Measurements from ENCODE around the gene CXCL16. TPM values are rescaled to one million over a fixed set of nuclear protein-coding genes. Genes with fewer than 3 reads are reported as not detected.

The CXCL16 gene
- total RNA-seq, 4 donors from 2014 or later = 12.5 to 33.9 (median 18.8) TPM

DNA sequence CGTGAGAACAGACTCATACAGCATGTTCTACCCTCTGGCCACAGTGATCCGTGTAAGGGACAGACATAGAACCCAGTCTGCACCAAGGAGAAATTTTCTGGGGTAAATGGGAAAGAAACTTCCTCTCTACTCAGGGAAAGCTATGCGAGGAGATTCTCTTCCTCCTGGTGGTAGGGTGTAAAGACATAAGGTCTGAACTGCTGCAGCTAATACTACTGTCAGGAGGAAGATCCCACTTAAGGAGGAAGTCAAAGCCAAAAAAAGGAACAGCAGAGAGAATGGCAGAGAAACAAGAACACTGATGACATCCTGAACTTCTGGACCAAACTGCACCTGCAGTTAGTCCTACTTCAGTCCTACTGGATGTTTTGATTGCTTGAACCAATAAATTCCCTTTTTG lies 24.9 kb upstream of the CXCL16 start:
- H3K4me3 ChIP-seq = no peak overlapping the region
- no peaks in the 10 kb centered on the region for H3K9me3 ChIP-seq
- no peaks in the 10 kb centered on the region for H3K4me1 ChIP-seq
- TF ChIP-seq EP300 (IDR thresholded peaks at IDR 0.05) (no peak), POLR2AphosphoS5 (IDR thresholded peaks at IDR 0.05) (no peak), POLR2A (IDR thresholded peaks at IDR 0.05) (no peak)
- TF ChIP-seq, protein P1, sequence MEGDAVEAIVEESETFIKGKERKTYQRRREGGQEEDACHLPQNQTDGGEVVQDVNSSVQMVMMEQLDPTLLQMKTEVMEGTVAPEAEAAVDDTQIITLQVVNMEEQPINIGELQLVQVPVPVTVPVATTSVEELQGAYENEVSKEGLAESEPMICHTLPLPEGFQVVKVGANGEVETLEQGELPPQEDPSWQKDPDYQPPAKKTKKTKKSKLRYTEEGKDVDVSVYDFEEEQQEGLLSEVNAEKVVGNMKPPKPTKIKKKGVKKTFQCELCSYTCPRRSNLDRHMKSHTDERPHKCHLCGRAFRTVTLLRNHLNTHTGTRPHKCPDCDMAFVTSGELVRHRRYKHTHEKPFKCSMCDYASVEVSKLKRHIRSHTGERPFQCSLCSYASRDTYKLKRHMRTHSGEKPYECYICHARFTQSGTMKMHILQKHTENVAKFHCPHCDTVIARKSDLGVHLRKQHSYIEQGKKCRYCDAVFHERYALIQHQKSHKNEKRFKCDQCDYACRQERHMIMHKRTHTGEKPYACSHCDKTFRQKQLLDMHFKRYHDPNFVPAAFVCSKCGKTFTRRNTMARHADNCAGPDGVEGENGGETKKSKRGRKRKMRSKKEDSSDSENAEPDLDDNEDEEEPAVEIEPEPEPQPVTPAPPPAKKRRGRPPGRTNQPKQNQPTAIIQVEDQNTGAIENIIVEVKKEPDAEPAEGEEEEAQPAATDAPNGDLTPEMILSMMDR (IDR thresholded peaks at IDR 0.05) = no peak
- no peaks in the 10 kb centered on the region for H3K36me3 ChIP-seq
- WGBS = 63% methylated on average over 3 of the region's 3 CpGs
- no peak overlapping the region for H3K27ac ChIP-seq
- DNase-seq (ENCODE audit: low spot score in 2 of 2) = no peak
- no peaks in the 10 kb centered on the region for H3K27me3 ChIP-seq

DNA sequence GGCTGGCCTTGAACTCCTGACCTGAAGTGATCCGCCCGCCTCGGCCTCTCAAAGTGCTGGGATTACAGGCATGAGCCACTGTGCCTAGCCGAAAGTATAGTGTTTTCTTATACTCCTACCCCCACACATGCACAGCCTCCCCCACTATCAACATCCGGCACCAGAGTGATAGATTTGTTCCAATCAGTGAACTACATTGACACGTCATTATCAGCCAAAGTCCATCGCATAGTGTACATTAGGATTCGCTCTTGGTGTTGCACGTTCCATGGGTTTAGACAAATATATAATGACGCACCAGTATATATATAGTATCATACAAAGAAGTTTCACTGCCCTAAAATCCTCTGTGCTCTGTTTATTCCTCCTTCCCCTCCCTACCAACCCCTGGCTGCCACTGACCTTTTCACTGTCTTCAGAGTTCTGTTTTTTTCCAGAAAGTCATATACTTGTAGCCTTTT lies 20.1 kb upstream of the CXCL16 start:
- Histone ChIP-seq H3K9me3 (no peaks in the 10 kb centered on the region), H3K4me3 (no peak overlapping the region), H3K27me3 (no peaks in the 10 kb centered on the region), H3K27ac (no peak overlapping the region), H3K36me3 (no peaks in the 10 kb centered on the region), H3K4me1 (no peaks in the 10 kb centered on the region)
- no peak for DNase-seq (ENCODE audit: low spot score in 2 of 2)
- TF ChIP-seq POLR2AphosphoS5 (IDR thresholded peaks at IDR 0.05) (no peak), POLR2A (IDR thresholded peaks at IDR 0.05) (no peak)
- WGBS = 89% methylated on average over 10 of the region's 10 CpGs

DNA sequence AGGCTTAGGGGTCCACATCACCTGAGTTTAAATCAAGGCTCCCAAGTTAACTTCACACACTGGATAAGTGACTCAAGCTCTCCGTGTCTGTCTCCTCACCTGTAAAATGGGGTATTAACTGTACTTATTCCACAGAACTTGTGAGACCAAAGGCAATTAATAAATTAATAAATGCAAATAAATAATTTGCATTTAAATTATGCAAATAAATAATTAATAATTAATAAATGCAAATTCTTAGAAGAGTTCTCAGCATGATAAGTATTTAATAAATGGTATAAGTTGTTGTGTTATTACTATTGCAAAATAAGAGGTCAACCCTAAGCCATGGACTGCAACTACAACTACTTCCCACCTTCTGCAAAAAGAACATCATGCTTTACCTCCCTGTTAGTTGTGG lies 13.7 kb upstream of the CXCL16 start:
- DNase-seq (ENCODE audit: low spot score in 2 of 2) = no peak
- H3K4me3 ChIP-seq = no peak overlapping the region
- H3K36me3 ChIP-seq = no peaks in the 10 kb centered on the region
- H3K4me1 ChIP-seq = no peaks in the 10 kb centered on the region
- 95% methylated on average over 1 of the region's 1 CpG for WGBS
- TF ChIP-seq EP300 (IDR thresholded peaks at IDR 0.05) = no peak
- TF ChIP-seq POLR2A (IDR thresholded peaks at IDR 0.05) = no peak
- TF ChIP-seq, protein P1 (IDR thresholded peaks at IDR 0.05) = no peak
- TF ChIP-seq POLR2AphosphoS5 (IDR thresholded peaks at IDR 0.05) = no peak
- H3K27me3 ChIP-seq = peaks cover 25% of the 10 kb centered on the region
- no peak overlapping the region for H3K27ac ChIP-seq
- no peaks in the 10 kb centered on the region for H3K9me3 ChIP-seq

DNA sequence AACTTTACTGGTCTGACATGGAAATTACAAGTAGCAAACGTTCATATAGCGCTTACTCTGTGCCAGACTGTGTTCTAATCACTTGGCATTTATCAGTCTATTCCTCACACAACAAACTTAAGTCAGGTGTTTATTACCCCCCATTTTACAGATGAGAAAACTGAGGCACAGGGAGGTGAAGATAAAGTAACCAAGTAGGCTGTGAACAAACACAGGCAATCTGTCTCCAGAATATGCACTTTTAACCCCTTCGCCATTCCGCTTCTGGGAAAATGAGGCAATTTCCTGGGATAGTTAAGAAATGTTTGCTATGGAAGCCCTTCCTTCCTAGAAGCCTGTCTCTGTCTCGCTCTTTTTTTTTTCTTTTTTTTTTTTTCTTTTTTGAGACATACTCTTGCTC lies 12.2 kb upstream of the CXCL16 start:
- TF ChIP-seq POLR2AphosphoS5 (IDR thresholded peaks at IDR 0.05) (no peak), POLR2A (IDR thresholded peaks at IDR 0.05) (no peak), EP300 (IDR thresholded peaks at IDR 0.05) (no peak)
- TF ChIP-seq, protein P1 (IDR thresholded peaks at IDR 0.05) = no peak
- no peaks in the 10 kb centered on the region for H3K9me3 ChIP-seq
- H3K36me3 ChIP-seq = no peaks in the 10 kb centered on the region
- H3K27ac ChIP-seq = no peak overlapping the region
- peaks cover 25% of the 10 kb centered on the region for H3K27me3 ChIP-seq
- peaks cover 4% of the 10 kb centered on the region for H3K4me1 ChIP-seq
- H3K4me3 ChIP-seq = no peak overlapping the region
- no peak for DNase-seq (ENCODE audit: low spot score in 2 of 2)
- 67% methylated on average over 5 of the region's 5 CpGs for WGBS

DNA sequence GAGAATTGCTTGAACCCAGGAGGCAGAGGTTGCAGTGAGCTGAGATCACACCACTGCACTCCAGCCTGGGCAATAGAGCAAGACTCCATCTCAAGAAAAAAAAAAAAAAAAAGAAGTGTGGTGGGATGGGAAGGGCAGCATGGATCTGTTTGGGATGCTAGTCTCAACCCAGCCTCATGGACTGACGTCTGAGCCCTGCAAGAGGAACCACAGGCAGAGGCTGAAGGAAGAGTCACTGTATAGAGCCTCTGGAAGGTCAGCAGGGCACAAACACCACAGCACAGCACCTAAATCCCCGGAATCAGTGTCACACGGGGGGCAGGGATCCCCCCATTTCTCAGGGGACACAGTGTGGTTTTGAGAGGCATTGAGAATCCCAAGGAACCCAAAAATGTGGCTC lies 10.9 kb upstream of the CXCL16 start:
- TF ChIP-seq POLR2A (IDR thresholded peaks at IDR 0.05) (no peak), POLR2AphosphoS5 (IDR thresholded peaks at IDR 0.05) (no peak), EP300 (IDR thresholded peaks at IDR 0.05) (no peak)
- TF ChIP-seq, protein P1 (IDR thresholded peaks at IDR 0.05) = no peak
- no peak overlapping the region for H3K27ac ChIP-seq
- H3K9me3 ChIP-seq = no peaks in the 10 kb centered on the region
- peaks cover 4% of the 10 kb centered on the region for H3K4me1 ChIP-seq
- H3K4me3 ChIP-seq = no peak overlapping the region
- H3K36me3 ChIP-seq = no peaks in the 10 kb centered on the region
- WGBS = 50% methylated on average over 3 of the region's 3 CpGs
- peaks cover 27% of the 10 kb centered on the region for H3K27me3 ChIP-seq
- DNase-seq (ENCODE audit: low spot score in 2 of 2) = no peak

DNA sequence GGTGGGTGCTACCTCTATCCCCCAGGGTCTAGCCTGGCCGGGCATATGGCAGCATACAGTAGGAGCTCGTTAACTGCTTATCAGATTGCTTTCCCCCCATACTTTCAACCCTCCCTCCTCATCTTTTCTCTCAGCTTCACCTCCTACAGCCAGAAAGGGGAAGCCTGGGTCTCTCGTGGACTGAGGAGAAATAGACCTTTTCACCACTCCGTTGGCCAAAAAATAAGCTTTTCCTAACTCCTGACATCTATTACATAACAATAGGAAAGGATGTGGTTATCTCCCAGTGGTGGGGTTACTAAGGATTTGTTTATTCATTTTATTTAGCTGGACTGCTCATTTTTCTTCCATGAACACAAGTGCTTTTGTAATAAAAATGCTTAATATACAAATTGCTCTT lies 9.0 kb upstream of the CXCL16 start:
- no peak for DNase-seq (ENCODE audit: low spot score in 2 of 2)
- no peak overlapping the region for H3K4me3 ChIP-seq
- TF ChIP-seq POLR2A (IDR thresholded peaks at IDR 0.05) (no peak), EP300 (IDR thresholded peaks at IDR 0.05) (no peak), POLR2AphosphoS5 (IDR thresholded peaks at IDR 0.05) (no peak)
- TF ChIP-seq, protein P1 (IDR thresholded peaks at IDR 0.05) = no peak
- 56% methylated on average over 4 of the region's 4 CpGs for WGBS
- H3K36me3 ChIP-seq = no peaks in the 10 kb centered on the region
- H3K27ac ChIP-seq = no peak overlapping the region
- peaks cover 36% of the 10 kb centered on the region for H3K27me3 ChIP-seq
- H3K4me1 ChIP-seq = peaks cover 13% of the 10 kb centered on the region
- no peaks in the 10 kb centered on the region for H3K9me3 ChIP-seq

All from suprapubic skin (tissue), 4 donors.